CD4-positive, alpha-beta T cell treated with Interleukin-4 for 4 hours (primary cell): Measurements from ENCODE around the gene RHEBL1.
A peak's percentile ranks its signal among the peaks of the same experiment; 100 is the strongest.

ENCODE experiments used
- DNase-seq: peaks from one replicate; pipeline ENCODE4 v3.0.0-alpha.2; 2020

Gene RHEBL1

DNA sequence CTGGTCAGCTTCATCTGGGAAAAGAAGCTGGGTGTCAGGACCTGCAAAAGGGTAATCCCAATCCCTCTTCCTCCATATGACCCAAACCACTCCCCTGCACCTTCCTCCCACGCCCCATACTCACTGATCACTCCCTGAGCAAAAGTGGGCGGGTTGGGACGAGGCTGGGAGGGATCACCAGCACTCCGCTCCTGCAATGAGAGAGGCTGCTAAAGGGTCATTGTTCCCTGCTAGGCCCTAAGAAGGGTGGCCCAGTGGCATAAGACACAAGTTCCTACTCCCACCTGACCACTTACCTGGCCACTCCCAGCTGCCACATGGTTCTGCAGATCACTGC, 35.5 kb downstream of the RHEBL1 start:
- no peak for DNase-seq

DNA sequence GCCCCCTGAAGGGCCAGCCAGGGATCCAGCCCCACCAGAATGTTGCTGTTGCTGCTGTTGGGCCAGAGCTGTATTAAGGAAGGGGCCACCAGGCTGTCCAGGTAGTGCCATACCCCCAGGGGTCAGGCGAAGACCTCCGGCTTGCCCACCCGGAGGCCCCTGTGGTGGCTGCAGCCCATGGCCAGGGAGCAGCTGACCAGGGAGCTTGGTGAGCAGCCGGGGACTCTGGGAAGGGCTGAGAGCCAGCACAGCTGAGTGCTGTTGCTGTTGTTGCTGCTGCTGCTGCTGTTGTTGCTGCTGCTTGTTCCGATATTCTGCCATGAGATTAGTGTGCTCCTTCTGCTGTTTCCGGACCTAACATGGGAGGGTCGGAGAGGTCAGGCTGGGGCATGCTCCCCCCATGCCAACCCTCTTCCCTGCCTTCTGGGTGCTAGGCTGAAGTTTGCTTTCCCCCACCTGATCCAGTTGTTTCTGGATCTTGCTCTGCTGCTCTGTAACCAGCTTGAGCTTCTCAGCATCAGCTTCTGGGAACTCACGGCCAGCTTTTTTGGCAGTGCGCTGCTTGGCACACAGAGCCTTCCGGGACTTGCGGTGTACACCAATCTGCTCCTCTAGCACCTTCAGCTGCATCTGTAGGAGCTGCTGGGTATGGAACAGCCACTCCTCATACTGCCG, 36.0 kb downstream of the RHEBL1 start:
- no peak for DNase-seq

DNA sequence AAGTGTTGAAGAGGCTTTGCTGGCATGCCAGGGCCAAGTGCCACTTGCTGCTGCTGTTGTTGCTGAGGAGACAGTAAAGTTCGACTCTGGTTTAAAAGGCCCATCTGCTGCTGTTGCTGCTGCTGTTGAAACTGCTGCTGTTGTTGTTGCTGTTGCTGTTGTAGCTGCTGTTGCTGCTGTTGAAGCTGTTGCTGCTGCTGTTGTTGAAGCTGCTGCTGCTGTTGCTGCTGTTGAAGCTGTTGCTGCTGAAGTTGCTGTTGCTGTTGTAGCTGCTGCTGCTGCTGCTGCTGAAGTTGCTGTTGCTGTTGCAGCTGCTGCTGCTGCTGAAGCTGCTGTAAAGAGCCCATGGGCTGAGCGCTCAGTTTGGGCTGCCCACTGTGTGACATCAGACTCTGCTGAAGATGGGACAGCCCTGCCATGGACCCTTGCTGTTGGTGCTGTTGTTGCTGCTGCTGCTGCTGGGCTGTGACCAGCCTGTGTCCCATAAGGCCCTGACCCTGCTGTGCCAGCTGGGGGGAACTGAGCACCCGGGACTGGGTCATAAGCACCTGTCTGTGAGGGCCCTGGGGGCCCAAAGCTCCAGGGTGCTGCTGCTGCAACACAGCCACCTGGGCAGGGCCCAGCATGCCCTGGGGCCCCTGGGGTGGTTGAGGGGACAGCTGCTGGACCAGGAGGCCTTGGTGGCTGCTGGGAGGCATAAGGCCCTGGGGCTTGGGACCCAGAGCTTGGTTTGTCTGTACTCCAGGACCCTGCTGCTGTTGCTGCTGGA, 36.9 kb downstream of the RHEBL1 start:
- no peak for DNase-seq

DNA sequence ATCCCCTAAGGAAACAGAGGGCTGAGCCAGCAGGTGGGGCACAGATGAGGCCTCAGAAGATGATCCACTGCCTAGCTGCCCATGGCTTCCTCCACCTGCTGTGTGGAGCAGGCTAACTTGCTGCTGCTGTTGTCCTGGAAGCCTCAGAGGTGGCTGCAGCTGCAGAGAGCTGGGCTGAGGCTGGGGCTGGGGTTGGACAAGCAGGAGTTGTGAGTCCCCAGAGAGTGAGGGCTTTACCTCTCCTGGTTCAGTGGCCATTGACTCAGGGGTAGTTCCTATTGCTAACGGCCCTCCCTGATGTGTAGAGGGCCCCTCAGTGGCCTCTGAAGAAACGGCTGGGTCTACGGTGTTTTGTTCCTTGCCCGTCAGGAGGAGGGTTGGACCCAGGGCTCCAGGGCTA, 37.5 kb downstream of the RHEBL1 start:
- no peak for DNase-seq

DNA sequence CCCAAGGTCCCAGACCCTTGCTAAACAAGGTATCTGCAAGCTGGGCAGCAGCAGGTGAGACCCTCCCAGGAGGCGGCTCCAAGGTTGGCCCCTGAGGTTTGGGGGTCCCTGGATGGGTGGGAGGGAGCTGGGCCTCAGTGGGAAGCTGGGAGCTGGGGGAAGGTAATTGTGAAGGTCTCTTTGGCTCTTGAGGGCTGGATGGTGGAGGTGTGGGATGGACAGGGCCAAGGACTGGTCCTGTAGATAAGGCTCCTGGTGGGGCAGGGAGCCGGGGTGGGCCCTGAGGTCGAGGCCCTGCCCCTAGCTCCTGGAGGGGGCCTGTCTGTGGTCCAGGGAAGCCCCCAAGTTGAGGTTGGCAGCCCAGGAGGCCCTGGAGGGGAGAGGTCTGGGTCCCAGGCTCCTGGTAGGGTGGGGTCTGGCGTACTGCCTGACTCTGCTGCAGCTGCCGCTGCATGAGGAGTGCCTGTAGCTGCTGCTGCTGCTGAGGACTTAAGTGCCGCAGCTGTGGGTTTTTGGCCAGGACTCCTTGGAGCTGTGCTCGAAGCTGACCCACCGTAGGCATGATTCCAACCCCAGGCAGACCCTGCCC, 38.1 kb downstream of the RHEBL1 start:
- DNase-seq, result no peak

DNA sequence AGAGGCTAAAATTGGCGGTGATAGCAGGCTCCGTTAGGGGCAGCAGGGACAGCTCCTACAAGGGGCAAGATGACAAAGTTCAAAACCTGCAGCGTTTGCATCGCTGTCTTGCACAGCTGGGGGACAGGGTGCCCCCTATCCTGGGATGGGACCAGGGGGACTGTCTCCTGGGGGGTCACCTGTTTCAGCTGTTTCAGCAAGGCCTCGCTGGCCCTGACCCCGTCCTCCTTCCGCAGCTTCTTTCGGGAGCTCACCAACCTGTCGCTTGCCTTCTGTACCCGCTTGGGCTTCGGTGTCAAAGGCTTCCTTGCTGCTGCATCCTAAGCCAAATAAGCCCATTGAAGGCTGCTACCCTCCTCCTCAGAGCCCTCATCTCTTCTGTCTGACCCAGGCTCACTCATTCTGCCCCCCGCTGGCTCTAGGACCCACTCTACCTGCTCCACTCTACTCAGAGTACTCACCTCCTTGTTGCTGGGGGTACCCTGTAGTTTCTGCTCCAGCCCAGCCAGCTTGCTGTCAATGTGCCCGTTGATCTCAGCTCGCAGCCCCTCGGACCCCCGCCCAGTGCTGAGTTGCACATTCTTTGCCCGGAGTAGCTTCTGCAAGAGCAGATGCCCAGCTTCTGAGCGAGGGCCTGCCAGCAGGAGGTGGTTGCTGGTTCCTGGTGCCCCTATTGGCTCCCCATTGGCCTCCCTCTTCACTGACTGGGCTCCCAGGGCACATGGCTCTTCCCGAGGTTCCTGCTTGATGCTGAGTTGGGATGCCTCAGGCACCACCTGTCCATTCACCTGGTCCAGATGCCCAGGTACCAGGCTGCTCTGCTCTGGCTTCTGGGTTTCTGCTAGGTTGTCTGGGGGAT, 38.8 kb downstream of the RHEBL1 start:
- no peak for DNase-seq

DNA sequence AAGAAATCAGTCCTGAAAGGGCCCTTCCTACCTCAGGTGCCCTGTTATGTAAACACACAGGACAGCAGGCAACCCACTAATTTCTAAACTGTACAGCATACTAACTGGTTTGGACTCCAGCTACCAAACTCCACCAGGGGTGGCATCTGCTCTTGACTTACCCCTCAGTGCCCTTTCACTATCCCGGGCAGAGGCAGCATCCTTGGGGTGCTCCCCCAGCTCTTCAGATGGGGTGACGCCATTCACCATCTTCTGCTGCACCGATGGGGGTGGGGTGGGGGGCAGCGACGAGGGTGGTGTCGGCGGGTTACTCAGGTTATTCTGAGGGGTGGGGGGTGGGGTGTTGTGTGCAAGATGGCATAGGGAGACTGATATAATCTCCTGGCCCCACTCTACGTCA, 39.7 kb downstream of the RHEBL1 start:
- no peak for DNase-seq

DNA sequence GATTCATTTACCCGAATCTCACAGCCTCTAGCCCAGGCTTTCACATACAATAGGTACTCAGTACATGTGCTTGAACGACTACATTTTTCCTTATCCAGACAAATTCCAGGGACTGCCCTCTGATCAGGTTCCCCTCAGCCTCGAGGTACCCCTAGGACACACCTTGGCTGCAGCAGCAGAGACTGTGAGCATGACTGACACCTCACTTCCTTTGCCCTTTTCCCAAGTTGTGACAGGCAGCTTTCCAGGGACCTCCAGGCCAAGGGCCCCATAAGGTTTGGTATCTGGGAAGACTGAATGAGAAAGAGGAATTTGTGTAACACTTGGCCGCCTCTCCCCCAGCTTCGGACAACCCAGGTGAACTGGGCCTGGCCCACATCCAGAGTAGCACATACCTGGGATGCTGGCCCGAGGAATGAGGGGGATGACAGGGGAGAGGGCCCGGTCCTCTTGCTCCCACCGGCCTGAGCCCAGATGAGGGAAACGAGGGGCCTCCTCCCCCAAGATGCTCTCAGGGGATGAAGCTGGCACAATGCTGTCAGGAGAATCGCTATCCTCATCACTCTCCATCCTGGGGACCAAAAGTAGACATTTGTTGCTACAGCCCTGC, 41.0 kb downstream of the RHEBL1 start:
- DNase-seq, result no peak

DNA sequence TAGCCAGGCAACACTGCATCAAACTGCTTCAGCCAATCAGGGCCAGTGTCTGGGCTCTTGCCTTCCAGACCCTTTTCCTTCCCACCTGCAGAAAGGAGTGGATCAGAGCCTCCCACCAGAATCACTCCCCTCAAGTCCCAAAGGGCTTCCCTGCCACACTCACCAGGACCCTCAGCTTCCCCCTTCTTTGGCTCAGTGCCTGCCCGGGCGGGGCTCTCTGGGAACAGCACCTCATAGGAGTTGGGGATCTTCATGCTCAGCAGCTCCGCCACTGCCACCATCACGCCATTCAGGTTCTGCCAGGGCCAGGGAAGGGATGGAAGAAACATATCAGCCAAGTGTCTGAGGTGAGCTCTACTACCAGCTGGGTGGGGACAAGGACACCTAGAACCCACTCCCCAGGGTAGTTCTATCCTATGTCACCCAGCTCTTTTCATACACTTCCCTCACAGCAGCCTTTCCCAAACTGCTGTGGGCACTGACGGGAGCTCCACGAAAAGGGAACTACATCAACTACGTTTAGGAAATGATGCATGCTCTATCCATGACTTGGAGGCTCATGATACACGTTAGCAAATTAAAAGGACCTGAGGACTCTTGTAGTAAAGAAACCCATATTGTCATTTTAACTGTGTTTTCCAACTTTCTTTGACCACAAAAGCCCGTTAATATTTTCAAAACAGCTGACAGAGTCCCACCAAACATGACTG, 41.8 kb downstream of the RHEBL1 start:
- no peak for DNase-seq

DNA sequence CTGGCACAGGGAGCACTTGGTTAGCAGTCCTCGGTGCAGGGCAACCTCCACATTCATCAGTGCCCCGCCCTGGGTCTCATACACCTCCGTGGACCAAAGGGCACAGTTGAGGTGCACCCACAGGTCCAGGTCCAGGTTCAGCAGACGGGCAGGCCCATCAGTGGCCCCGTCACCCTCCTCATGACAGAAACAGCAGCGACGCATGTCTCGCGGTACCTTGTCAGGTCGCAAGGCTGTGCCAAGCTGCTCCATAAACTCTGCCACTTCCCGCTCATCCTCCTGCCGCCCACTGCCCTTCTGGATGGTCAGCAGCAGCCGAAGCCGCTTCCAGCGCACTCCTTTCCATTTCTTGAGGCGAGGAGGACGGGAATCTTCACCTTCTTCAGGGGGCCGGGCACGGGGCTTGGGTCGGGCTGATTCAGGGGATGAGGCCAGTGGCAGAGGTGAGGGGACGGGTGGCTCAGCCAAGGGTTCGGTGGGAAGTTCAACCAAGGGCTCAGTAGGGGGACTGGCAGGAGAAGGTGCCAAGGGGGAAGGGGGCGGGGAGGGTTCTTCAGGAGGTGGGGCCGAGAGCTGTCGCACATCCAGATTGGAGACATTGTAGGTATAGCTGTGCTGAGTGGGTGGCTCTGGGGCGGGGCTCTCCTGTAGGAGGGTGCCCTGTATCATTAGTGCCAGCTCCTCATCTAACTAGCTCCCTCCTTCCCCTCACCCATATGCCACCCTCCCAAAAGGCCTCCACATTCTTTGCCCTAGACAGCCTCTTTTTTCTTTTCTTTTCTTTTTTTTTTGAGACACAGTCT, 42.9 kb downstream of the RHEBL1 start:
- no peak for DNase-seq

DNA sequence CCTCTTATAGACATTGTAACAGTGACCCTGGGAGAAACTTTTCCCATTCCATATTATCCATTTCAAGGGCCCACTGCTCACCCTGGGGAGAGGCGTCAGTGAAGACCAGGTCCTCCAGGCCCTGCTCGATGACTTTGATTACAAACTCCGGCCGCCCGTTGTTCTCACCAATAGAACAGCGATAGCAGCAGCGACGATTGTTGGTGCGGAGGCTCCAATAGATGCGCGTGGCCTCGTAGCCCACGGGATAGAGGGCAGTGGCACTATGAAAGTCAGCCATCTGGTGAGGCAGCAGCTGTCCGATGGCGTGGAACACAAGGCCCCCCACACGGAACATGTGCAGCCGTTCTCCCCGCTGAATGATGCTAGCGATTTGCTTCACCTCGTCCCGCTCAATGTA, 43.7 kb downstream of the RHEBL1 start:
- DNase-seq, result no peak

DNA sequence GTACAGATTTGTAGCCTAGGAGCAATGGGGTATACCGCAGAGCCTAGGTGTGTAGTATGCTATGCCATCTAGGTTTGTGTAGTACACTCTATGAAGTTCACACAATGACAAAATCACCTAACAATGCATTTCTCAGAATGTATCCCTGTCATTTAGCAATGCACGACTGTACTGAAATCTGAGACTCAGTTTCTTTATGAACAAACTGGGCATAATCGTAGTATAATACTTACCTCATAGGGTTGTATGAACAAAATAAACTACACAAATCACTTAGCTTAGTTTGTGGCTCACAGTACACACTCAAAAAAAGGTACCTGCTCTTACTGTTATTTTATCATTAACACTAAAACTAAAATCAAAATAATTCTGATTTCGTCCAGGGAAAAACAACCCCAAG, 44.3 kb downstream of the RHEBL1 start:
- no peak for DNase-seq

DNA sequence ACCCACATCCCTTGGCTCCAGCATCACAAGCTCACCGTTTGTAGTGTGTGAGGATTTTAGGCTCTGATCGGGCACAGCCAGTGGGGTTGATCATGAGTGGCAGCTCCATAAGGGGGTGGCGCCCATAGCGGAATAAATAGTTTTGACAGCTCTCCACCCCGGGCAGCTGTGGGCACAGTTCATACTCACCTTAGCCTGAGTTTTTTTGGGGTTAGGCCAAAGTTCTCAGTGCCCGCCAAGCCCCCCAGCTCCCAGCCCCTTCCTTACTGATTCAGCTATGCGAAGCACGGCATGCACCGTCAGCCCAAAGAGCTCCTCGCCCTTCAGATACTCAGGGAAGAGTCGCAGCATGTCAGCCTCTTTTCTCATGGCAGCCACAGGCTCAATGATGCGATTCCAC, 45.2 kb downstream of the RHEBL1 start:
- DNase-seq, result no peak

DNA sequence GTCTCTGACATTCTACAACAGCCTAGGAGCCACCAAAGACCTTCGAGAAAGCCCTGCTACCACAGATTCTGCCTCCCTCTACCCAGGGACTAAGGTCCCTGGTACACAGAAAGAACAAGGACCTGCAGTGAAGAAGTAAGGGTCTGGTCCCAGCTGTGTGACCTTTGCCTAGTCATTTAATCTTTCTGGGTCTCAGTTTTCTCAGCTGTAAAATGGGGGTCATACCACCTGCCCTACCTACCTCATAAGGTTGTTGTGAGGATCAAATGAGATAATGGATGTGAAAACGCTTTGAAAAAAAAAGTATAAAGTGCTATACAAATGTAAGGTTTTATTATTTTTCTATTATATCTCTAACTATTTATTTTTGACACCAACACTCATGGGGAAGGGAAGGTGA, 46.0 kb downstream of the RHEBL1 start:
- no peak for DNase-seq

DNA sequence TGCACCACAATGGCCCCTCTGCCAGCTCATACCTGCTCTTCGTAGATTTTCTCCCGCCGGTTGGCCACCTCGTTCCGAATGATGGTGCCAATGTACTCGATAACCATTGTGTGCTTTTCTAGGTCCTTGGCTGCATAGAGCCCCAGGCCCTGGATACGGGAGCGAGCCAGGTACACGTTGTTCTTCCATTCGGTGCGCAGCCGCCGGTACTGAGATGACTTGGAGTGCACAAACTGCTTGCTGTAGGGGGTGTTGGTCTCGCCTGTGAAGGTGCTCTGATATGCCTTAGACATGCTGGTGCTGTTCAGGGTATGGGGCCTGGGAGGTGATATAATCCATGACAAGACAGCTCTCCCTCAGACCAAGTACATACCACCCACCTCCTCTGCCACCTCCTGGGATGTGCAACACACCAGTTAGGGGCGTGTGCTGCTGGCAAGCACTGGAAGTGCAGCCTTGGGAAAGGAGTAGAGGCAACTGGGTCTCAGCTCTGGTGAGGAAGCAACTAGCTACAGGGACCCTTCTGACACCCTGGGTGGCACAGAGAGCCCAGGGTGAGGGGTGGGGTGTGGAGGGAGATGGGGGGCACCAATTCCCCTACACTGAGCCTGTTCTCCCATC, 47.1 kb downstream of the RHEBL1 start:
- no peak for DNase-seq

DNA sequence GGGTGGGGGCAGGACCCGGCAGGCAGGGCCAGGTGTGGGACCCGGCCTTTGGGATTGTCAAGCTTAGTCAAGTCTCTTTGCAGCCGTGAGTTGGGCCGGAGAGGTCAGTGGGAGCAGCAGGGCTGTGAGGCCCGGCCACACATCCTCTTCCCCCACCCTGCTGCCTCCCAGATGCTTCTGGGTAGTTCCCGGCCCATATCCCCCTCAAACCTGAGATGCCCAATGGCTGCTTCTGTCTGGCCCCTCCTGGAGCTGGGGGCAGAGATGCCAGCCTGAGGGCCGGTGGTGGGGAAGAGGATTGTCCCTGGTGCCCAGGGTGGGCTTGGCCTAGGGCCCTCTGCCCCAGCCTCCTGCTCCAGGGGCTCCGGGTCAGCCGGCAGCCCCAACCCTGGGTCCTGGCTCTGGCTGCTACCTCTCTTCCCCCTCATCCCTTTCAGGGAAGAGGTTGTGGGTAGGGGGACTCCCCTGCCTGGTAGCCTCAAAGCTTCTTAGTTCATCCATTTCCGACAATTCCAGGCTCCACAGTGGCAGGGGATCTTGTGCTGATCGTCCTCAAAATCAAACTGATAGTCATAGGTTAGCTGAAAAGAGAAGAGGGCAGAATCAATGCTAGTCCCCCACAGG, 48.4 kb downstream of the RHEBL1 start:
- no peak for DNase-seq

DNA sequence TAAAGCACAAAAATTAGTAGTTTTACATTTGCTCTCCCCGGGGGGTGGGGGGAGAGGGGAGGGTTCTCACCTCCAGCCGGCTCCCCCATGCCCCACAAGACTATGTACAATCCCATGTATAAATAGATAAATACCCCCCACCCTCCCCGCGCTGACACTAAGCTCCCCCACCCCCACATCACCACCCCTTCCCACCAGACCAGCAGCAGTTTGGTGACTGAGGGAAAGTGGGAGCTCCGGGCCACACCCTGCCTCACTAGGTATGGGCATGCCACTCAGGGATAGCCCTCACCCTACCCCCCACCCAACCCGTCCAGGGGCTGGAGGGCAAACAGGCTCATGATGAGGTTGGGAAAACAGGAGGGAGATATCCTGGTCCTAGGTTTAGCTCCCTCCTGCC, 49.3 kb downstream of the RHEBL1 start:
- DNase-seq, result no peak

DNA sequence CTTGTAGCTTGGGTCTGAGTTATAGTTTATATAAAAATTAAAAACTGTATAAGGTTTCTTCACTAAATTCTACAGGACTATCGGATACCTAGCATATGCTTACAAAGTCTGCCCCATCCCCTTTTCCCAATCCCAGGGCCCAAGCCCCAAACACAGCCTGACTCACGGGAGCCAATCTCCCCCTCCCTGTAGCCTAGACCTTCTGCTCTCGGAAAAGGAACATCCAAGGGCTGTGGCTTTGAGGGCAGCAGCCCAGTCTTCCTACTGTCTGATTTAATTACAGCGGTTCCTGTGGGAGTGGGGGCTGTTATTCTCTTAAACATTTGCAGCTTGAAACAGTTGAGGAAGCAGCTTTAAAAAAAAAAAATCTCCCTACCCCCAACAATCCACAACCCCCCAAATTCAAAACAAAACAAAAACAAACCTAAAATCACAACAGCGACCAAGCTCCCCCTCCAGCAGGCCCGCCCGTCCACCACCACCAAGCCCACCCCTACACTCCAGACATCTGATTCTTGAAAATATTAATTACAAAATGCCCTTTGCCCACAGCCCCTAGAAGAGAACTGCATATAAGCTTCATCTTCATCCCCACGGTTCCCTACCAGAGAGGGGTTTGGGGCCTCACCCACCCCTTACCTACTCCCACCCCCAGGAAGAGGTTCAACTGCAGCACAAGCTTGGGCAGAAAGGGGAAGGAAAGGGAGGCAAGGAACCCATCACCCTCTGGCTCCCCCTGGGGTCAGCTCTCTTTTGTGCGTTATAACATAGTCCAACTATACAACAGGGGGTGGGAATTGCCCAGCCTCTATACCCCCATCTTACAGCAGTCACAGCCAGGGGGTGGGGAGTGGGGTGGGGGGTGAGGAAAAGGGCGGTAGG, 50.1 kb downstream of the RHEBL1 start:
- peak; percentile 33 for DNase-seq

DNA sequence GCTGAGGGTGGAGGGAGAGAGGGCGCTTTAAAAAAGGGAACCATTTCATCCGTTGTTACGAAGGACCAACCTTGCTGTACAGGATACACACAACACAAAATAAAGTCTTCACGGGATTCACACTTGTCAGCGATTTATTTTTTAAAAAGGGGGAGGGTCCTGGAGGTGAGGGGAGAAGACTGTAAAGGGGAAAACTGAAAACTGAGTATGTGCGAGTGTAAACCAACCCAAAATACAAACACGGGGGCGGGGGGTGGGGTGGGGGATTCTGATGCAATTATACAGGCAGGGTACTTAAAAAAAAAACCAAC, 50.7 kb downstream of the RHEBL1 start:
- no peak for DNase-seq
